Esophagus squamous epithelium (tissue), 4 donors: ENCODE data around the gene CCL18.

Experiments used
- POLR2A ChIP-seq, 4 donors: fragments of 450-650 bp; IDR thresholded peaks; one replicate each; pipeline ENCODE4 v1.6.1; 2017; ENCODE audit warnings: antibody characterized with exemption in 4 of 4, mild to moderate bottlenecking in 4 of 4, moderate library complexity in 3 of 4
- TF ChIP-seq, protein P1 (sequence below), 6 experiments: fragments of 450-650 bp in 4 of 6; fragments of 200-600 bp in 2 of 6; sonication (generic) in 2 of 6; IDR thresholded peaks; one replicate each; pipeline ENCODE4 v1.5.1; 2016 to 2019; ENCODE audit warnings: antibody characterized with exemption in 6 of 6, mild to moderate bottlenecking in 4 of 6, moderate library complexity in 4 of 6

DNA sequence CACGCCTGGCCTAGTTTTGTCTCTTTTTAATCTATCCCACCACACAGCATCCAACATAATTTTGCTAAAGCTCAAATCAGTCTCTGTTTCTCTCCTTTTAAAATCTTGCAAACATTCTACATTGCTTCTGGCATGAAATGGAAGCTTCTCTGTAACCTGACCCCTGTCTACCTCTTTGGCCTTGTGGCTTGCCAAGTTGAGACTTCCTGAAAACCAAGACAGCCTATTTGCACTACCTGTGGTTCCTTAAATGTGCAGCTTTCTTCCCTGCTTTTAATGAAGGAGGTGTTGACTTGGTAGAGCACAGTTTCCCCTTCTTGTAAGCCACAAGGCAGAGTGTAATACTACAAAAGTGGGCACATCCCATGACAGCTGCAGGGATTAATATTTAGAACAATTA is 31.9 kb downstream of the CCL18 start:
- TF ChIP-seq, protein P1, sequence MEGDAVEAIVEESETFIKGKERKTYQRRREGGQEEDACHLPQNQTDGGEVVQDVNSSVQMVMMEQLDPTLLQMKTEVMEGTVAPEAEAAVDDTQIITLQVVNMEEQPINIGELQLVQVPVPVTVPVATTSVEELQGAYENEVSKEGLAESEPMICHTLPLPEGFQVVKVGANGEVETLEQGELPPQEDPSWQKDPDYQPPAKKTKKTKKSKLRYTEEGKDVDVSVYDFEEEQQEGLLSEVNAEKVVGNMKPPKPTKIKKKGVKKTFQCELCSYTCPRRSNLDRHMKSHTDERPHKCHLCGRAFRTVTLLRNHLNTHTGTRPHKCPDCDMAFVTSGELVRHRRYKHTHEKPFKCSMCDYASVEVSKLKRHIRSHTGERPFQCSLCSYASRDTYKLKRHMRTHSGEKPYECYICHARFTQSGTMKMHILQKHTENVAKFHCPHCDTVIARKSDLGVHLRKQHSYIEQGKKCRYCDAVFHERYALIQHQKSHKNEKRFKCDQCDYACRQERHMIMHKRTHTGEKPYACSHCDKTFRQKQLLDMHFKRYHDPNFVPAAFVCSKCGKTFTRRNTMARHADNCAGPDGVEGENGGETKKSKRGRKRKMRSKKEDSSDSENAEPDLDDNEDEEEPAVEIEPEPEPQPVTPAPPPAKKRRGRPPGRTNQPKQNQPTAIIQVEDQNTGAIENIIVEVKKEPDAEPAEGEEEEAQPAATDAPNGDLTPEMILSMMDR (IDR thresholded peaks at IDR 0.05) = no peak
- TF ChIP-seq POLR2A (IDR thresholded peaks at IDR 0.05) = no peak
